Stimulated activated CD8-positive, alpha-beta memory T cell treated with anti-CD3 and anti-CD28 coated beads, Interleukin-4, amount 100 ng/mL, for 24 hours (primary cell): Measurements from ENCODE around the gene INPP5D.
"Not testable (repeated sequence)": the region's sequence is repeated elsewhere in the genome, so short reads cannot be mapped to it uniquely, and the experiment has no call there.

ENCODE experiments used
- DNase-seq: peaks from one replicate; pipeline ENCODE4 v3.0.0-alpha.2; 2020; ENCODE audit warnings: low read depth

Gene INPP5D

GRCh38 chr2:233032551-233033320 is 27.4 kb upstream of the INPP5D start, which contains the start of gene NEU2:
Gene NEU2 (plus strand): TSS chr2:233032672. CDS start chr2:233032672, 0 bp downstream.
- no peak for DNase-seq

DNA sequence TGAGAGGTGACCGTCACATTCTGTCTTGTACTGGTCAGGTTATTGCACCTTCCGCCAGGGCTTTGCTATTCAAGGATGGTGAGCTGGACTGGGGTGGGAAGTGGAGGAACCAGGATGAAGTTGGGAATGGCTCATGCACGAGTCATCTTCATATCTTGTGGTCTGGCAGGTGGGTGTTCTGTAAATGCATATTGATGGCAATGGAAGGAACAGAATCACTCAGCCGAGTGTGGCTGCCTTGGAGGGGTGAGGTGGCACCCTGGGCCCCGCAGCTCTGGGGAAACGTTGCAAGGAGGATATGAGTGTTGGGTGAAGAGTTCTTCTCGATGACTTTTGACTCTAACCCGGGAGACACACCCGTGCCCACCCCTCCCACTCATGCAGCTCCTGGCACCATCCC is 26.5 kb upstream of the INPP5D start:
- no peak for DNase-seq

GRCh38 chr2:233034091-233034882 is 25.9 kb upstream of the INPP5D start:
- no peak for DNase-seq

DNA sequence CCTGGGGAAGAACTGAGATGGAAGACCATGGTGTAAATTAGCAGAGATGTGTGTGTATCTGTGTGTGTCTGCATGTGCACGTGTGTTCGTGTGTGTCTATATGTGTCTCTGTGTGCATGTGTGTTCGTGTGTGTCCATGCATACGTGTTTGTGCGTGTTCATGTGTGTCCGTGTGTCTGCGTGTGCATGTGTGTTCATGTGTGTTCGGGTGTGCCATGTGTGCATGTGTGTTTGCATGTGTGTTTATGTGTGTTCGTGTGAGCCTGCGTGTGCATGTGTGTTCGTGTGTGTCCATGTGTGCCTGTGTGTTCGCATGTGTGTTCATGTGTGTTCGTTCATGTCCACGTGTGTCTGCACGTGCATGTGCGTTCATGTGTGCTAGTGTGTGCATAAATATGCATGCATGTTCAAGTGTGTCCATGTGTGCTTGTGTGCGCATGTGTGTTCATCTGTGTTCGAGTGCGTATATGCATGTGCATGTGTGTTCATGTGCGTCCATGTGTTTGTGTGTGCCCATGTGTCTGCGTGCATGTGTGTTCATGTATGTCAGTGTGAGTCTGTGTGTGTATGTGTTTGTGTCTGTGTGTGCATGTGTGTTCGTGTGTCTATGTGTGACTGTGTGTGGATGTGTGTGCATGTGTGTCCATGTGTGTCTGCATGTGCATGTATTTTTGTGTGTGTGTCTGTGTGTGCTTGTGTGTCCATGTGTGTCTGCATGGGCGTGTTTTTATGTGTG is 24.5 kb upstream of the INPP5D start:
- DNase-seq, result no peak

GRCh38 chr2:233036162-233036838 is 23.8 kb upstream of the INPP5D start:
- no peak for DNase-seq

DNA sequence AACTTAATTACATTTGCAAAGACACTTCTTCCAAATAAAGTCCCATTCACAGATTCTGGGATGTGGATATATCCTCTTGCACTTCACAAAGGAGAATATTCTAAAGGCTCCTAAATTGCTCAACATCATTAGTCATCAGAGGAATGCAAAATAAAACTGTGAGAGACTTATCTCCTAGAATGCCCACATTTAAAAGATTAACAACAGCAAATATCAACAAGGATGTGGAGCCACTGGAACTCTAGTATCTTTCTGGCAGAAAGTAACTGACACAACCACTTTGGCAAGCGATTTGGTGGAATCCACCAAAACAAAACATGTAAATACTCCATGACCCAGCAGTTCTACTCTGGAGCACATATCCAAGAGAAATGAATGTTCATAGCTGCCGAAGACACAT is 23.1 kb upstream of the INPP5D start:
- no peak for DNase-seq

- no peak for DNase-seq
Measured at GRCh38 chr2:233039212-233039845, 20.8 kb upstream of the INPP5D start.

GRCh38 chr2:233039846-233040530 is 20.2 kb upstream of the INPP5D start:
- DNase-seq, result no peak

DNA sequence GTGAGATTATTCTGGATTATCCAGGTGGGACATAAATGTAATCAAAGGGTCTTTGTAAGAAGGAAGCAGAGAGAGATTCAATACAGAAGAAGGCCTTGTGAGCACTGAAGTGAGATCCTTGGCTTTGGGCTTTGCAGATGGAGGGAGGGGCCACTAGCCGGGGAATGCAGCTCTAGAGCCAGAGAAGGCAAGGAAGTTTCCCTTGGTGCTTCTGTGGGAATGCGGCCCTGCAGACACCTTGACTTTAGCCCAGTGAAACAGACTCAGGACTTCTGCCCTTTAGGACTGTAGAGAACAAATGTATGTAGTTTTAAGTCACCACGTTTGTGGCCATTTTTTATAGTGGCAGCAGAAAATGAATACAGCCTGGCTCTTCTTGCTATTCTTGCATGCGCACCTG is 19.6 kb upstream of the INPP5D start:
- DNase-seq, result no peak

DNA sequence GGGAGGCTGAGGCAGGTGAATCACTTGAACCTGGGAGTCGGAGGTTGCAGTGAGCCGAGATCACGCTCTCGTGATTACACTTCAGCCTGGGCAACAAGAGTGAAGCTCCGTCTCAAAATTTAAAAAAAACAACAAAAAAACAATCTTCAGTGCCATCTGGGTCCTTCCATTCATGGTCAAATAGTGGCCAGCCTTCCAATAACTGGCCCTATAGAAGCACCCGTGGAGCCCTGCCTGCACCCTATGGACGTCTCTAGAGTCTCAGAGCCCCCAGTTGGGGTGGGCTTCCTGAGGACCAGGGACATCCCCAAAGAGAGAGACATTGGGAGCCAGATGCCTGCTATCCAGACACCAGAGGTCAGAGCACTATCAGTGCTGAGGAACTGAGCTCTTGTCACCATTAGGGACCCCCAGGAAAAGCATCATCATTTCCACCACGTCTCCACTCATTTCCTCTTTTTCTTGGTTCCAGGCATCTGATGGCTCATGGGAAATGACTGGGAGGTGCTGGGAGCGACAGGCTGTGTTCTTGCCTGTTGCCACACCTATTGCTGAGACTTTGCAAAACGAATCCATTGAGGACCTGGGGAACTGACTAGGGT is 18.3 kb upstream of the INPP5D start:
- no peak for DNase-seq

- DNase-seq, result no peak
Measured at GRCh38 chr2:233042549-233042948, 17.6 kb upstream of the INPP5D start.

DNA sequence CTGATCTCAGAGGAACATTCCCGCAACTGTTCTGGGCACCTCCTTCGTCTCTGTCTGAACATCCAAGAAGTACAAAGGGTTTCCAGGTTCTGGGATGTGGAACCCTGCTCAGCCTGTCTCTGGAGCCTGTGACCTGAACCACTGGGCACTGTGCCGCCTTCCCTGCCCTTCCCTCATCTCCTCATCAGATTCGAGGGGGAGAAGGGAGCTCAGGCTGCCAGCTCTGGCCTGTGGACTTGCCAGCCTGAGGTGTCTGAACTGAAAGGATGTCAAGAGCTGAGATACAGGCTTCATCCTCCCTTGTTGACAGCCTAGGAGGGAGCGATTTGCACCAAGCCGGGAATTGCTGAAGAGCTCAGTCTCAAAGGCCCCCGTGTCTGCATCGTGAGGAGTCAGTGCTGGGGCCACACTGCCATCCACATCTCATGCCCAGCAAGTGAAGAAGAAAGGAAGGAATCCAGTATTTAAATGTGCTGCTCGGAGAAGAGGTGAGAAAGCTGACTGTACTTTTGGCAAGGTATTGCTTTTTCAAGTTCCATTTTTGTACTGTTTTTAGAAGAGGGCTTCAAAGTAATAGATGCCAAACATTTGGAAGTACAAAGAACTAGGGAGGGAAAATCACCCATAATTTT is 15.1 kb upstream of the INPP5D start:
- no peak for DNase-seq

DNA sequence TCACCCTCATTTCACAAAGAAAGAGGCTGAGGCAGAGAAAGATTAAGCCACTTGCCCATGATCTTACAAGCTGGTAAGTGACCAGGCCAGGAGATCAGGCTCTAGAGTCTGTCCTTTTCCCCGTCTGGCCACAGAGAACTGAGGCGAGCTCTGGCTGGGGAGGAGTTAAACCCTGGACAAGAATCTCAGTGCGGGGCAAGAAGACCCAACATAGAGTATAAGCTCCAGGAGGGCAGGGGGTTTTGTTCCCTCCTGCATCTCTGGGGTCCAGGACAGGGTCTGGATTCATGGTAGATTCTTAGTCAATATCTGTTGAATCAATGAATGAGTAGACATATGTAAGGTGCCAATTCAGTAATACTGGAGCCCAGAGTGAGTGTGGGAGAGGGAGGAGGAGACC is 12.9 kb upstream of the INPP5D start:
- DNase-seq, result no peak

- DNase-seq, result no peak
Measured at GRCh38 chr2:233047667-233048066, 12.5 kb upstream of the INPP5D start.

- no peak for DNase-seq
Measured at GRCh38 chr2:233048569-233049193, 11.5 kb upstream of the INPP5D start.

- DNase-seq, result no peak
Measured at GRCh38 chr2:233049194-233049761, 10.9 kb upstream of the INPP5D start.

DNA sequence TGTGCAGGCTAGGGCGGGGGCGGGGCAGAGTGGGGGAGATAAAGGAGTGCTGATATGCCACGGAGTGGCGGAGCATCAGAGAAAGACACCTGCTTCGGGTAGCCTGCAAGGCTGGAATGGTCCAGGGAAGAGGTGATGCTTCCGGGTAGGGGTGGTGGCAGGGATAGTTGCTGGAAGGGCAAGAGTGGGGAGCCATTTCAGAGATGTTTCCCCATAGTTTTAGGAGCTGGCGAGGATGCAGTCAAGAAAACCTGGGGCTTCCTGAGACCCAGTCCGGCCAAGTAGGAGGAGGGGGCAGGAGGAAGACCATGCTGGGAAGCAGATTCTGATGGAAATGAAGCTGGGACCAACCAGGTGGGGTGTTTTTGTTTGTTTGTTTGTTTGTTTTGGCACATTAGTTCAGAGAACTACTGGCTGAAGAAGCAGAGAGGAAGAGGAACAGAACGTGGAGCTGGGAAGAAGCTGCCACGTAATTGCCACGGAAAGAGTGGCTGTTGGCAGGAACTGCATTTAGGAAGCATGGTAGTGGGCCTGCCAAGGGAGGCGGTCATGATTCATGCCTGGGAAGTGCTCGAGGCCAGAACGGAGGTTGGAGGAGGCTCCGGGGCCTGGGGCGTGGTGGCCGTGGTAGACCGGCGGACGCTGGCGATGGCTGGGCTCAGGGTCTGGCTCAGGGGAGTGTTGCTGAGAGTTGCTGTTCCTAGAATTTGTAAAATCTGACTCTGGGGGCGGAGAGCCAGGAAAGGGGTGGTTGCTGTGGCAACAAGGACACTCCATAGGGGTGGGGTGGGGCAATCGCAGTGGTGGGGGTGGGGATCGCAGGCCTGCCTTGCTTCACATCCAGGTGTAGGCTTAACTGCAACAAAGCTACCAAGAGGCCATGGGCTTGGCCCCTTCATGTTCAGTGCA is 8.6 kb upstream of the INPP5D start:
- DNase-seq, result no peak

- DNase-seq, result not testable (repeated sequence)
Measured at GRCh38 chr2:233052517-233052916, 7.6 kb upstream of the INPP5D start.
